ENCODE results near the gene DLK1. TPM values are rescaled to one million over a fixed set of nuclear protein-coding genes. Genes with fewer than 3 reads are reported as not detected.

The DLK1 gene
- total and polyA plus RNA-seq, 2 of the 13 experiments (the other 11 are each of a cell fraction or from before 2014, with no cell fraction given) = 95.5 to 312 TPM

- TF ChIP-seq MIER2 (CRISPR knock-in tag; IDR thresholded peaks at IDR 0.05) (peak; percentile 83), ARNT2 (CRISPR knock-in tag; IDR thresholded peaks at IDR 0.05; ENCODE audit: low read depth) (0 out of 2 replicates have a peak, but pooled peaks have one; percentile 59), ESRRA (CRISPR knock-in tag; IDR thresholded peaks at IDR 0.05; ENCODE audit: low read depth) (peak; percentile 91), SPEN (CRISPR knock-in tag; IDR thresholded peaks at IDR 0.05; ENCODE audit: low read depth) (peak; percentile 81), MTA3 (CRISPR knock-in tag; IDR thresholded peaks at IDR 0.05) (no peak), ZNF430 (CRISPR knock-in tag; IDR thresholded peaks at IDR 0.05) (peak; percentile 92; the same call in 1 of the 2 replicates), HOXA5 (CRISPR knock-in tag; IDR thresholded peaks at IDR 0.05) (no peak), PTBP1 (IDR thresholded peaks at IDR 0.05; ENCODE audit: low read depth, low read length, poor library complexity, severe bottlenecking) (peak; percentile 29), JDP2 (CRISPR knock-in tag; IDR thresholded peaks at IDR 0.05; ENCODE audit: borderline replicate concordance) (no peak), ZNF841 (CRISPR knock-in tag; IDR thresholded peaks at IDR 0.05; ENCODE audit: borderline replicate concordance) (no peak), CHD4 (IDR thresholded peaks at IDR 0.05; ENCODE audit: borderline replicate concordance, low read length) (no peak), PATZ1 (CRISPR knock-in tag; IDR thresholded peaks at IDR 0.05) (peak; percentile 88), ZFP90 (CRISPR knock-in tag; IDR thresholded peaks at IDR 0.05; ENCODE audit: borderline replicate concordance) (no peak), CBX1 (IDR thresholded peaks at IDR 0.05; ENCODE audit: low read depth) (peak; percentile 73), ZNF460 (CRISPR knock-in tag; IDR thresholded peaks at IDR 0.05; ENCODE audit: borderline replicate concordance) (no peak), BORCS8-MEF2B (CRISPR knock-in tag; IDR thresholded peaks at IDR 0.05) (peak; percentile 84), RFX1 (IDR thresholded peaks at IDR 0.05) (no peak), NCOA1 (CRISPR knock-in tag; IDR thresholded peaks at IDR 0.05) (no peak), THAP8 (CRISPR knock-in tag; IDR thresholded peaks at IDR 0.05; ENCODE audit: borderline replicate concordance) (no peak; the same call in 1 of the 2 replicates)
- TF ChIP-seq, protein P1, sequence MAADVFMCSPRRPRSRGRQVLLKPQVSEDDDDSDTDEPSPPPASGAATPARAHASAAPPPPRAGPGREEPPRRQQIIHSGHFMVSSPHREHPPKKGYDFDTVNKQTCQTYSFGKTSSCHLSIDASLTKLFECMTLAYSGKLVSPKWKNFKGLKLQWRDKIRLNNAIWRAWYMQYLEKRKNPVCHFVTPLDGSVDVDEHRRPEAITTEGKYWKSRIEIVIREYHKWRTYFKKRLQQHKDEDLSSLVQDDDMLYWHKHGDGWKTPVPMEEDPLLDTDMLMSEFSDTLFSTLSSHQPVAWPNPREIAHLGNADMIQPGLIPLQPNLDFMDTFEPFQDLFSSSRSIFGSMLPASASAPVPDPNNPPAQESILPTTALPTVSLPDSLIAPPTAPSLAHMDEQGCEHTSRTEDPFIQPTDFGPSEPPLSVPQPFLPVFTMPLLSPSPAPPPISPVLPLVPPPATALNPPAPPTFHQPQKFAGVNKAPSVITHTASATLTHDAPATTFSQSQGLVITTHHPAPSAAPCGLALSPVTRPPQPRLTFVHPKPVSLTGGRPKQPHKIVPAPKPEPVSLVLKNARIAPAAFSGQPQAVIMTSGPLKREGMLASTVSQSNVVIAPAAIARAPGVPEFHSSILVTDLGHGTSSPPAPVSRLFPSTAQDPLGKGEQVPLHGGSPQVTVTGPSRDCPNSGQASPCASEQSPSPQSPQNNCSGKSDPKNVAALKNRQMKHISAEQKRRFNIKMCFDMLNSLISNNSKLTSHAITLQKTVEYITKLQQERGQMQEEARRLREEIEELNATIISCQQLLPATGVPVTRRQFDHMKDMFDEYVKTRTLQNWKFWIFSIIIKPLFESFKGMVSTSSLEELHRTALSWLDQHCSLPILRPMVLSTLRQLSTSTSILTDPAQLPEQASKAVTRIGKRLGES (CRISPR knock-in tag; IDR thresholded peaks at IDR 0.05; ENCODE audit: borderline replicate concordance) = no peak
- TF ChIP-seq, protein P2, sequence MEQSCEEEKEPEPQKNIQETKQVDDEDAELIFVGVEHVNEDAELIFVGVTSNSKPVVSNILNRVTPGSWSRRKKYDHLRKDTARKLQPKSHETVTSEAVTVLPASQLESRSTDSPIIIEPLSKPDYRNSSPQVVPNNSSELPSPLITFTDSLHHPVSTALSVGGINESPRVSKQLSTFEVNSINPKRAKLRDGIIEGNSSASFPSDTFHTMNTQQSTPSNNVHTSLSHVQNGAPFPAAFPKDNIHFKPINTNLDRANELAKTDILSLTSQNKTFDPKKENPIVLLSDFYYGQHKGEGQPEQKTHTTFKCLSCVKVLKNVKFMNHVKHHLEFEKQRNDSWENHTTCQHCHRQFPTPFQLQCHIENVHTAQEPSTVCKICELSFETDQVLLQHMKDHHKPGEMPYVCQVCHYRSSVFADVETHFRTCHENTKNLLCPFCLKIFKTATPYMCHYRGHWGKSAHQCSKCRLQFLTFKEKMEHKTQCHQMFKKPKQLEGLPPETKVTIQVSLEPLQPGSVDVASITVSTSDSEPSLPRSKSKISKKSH (CRISPR knock-in tag; IDR thresholded peaks at IDR 0.05; ENCODE audit: borderline replicate concordance) = peak; percentile 95
- TF ChIP-seq, protein P3, sequence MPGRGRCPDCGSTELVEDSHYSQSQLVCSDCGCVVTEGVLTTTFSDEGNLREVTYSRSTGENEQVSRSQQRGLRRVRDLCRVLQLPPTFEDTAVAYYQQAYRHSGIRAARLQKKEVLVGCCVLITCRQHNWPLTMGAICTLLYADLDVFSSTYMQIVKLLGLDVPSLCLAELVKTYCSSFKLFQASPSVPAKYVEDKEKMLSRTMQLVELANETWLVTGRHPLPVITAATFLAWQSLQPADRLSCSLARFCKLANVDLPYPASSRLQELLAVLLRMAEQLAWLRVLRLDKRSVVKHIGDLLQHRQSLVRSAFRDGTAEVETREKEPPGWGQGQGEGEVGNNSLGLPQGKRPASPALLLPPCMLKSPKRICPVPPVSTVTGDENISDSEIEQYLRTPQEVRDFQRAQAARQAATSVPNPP (CRISPR knock-in tag; IDR thresholded peaks at IDR 0.05) = no peak
Observed at GRCh38 chr14:100679707-100680438, 46.8 kb upstream of the DLK1 start (continued).
